HepG2 (cell line): ENCODE results near the gene KAZN. TPM values are rescaled to one million over a fixed set of nuclear protein-coding genes. Genes with fewer than 3 reads are reported as not detected.
A peak's percentile ranks its signal among the peaks of the same experiment; 100 is the strongest.

Experiments used
- FOXA3 ChIP-seq: IDR thresholded peaks from 2 replicates; pipeline ENCODE4 v1.6.1; 2016; ENCODE audit warnings: missing genetic modification reagents, missing compliant biosample characterization
- MYC ChIP-seq: sonication (generic); formaldehyde crosslinking; IDR thresholded peaks from 2 replicates; pipeline ENCODE4 v1.9.0; 2021; ENCODE audit warnings: missing genetic modification reagents, borderline replicate concordance
- RNF2 ChIP-seq: fragments of 450-650 bp; conservative IDR thresholded peaks from 2 replicates; pipeline ENCODE4 v1.6.1; 2016; ENCODE audit warnings: low read depth
- ZNF333 ChIP-seq: sonication (generic); formaldehyde crosslinking; IDR thresholded peaks from 2 replicates; pipeline ENCODE4 v1.4.0; 2020; ENCODE audit warnings: mild to moderate bottlenecking, missing genetic modification reagents, borderline replicate concordance
- ZNF646 ChIP-seq: sonication (generic); formaldehyde crosslinking; IDR thresholded peaks from 2 replicates; pipeline ENCODE4 v1.9.0; 2021; ENCODE audit warnings: mild to moderate bottlenecking, missing genetic modification reagents
- polyA plus RNA-seq, 8 experiments: library from polyadenylated mRNA; depleted of rRNA in 3 of 8; stranded (reverse) in 7 of 8; unstranded in 1 of 8; fragments of >200 nt; fragmentation: Illumina TruSeq in 4 of 8; extraction: Trizol in 4 of 8; gene quantifications; 2 replicates each; pipeline versions ENCODE4 v1.2.1 to v1.2.3, GENCODE V29; 2011 to 2016; ENCODE audit warnings: low read depth in 4 of 8, missing spikeins in 1 of 8, mixed read lengths in 1 of 8; ENCODE audit not compliant: insufficient read depth in 1 of 8
- total RNA-seq, 5 experiments: library from RNA; depleted of rRNA; stranded (reverse); fragments of >200 nt; fragmentation: Illumina TruSeq; extraction: Trizol; gene quantifications; 2 replicates each; pipeline ENCODE4 v1.2.3, GENCODE V29; 2016; ENCODE audit warnings: low read depth in 1 of 5
- TF ChIP-seq, protein P1 (sequence below): sonication (generic); formaldehyde crosslinking; IDR thresholded peaks from 2 replicates; pipeline ENCODE4 v1.4.0; 2020; ENCODE audit warnings: mild to moderate bottlenecking, missing genetic modification reagents
- TF ChIP-seq, protein P2 (sequence below): sonication (generic); formaldehyde crosslinking; IDR thresholded peaks from 2 replicates; pipeline ENCODE4 v1.4.0; 2020; ENCODE audit warnings: mild to moderate bottlenecking, missing genetic modification reagents

The KAZN gene
- total and polyA plus RNA-seq, 2 of the 13 experiments (the other 11 are each of a cell fraction or from before 2014, with no cell fraction given) = 10.4 to 13.5 TPM

- TF ChIP-seq, protein P1, sequence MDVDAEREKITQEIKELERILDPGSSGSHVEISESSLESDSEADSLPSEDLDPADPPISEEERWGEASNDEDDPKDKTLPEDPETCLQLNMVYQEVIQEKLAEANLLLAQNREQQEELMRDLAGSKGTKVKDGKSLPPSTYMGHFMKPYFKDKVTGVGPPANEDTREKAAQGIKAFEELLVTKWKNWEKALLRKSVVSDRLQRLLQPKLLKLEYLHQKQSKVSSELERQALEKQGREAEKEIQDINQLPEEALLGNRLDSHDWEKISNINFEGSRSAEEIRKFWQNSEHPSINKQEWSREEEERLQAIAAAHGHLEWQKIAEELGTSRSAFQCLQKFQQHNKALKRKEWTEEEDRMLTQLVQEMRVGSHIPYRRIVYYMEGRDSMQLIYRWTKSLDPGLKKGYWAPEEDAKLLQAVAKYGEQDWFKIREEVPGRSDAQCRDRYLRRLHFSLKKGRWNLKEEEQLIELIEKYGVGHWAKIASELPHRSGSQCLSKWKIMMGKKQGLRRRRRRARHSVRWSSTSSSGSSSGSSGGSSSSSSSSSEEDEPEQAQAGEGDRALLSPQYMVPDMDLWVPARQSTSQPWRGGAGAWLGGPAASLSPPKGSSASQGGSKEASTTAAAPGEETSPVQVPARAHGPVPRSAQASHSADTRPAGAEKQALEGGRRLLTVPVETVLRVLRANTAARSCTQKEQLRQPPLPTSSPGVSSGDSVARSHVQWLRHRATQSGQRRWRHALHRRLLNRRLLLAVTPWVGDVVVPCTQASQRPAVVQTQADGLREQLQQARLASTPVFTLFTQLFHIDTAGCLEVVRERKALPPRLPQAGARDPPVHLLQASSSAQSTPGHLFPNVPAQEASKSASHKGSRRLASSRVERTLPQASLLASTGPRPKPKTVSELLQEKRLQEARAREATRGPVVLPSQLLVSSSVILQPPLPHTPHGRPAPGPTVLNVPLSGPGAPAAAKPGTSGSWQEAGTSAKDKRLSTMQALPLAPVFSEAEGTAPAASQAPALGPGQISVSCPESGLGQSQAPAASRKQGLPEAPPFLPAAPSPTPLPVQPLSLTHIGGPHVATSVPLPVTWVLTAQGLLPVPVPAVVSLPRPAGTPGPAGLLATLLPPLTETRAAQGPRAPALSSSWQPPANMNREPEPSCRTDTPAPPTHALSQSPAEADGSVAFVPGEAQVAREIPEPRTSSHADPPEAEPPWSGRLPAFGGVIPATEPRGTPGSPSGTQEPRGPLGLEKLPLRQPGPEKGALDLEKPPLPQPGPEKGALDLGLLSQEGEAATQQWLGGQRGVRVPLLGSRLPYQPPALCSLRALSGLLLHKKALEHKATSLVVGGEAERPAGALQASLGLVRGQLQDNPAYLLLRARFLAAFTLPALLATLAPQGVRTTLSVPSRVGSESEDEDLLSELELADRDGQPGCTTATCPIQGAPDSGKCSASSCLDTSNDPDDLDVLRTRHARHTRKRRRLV (CRISPR knock-in tag) = no peak
- TF ChIP-seq RNF2 (no peak), FOXA3 (CRISPR knock-in tag) (no peak; the same call in 1 of the 2 replicates), ZNF333 (CRISPR knock-in tag) (no peak), ZNF646 (CRISPR knock-in tag) (peak; percentile 20; the same call in 1 of the 2 replicates), MYC (CRISPR knock-in tag) (0 out of 2 replicates have a peak, but pooled peaks have one; percentile 21)
- TF ChIP-seq, protein P2, sequence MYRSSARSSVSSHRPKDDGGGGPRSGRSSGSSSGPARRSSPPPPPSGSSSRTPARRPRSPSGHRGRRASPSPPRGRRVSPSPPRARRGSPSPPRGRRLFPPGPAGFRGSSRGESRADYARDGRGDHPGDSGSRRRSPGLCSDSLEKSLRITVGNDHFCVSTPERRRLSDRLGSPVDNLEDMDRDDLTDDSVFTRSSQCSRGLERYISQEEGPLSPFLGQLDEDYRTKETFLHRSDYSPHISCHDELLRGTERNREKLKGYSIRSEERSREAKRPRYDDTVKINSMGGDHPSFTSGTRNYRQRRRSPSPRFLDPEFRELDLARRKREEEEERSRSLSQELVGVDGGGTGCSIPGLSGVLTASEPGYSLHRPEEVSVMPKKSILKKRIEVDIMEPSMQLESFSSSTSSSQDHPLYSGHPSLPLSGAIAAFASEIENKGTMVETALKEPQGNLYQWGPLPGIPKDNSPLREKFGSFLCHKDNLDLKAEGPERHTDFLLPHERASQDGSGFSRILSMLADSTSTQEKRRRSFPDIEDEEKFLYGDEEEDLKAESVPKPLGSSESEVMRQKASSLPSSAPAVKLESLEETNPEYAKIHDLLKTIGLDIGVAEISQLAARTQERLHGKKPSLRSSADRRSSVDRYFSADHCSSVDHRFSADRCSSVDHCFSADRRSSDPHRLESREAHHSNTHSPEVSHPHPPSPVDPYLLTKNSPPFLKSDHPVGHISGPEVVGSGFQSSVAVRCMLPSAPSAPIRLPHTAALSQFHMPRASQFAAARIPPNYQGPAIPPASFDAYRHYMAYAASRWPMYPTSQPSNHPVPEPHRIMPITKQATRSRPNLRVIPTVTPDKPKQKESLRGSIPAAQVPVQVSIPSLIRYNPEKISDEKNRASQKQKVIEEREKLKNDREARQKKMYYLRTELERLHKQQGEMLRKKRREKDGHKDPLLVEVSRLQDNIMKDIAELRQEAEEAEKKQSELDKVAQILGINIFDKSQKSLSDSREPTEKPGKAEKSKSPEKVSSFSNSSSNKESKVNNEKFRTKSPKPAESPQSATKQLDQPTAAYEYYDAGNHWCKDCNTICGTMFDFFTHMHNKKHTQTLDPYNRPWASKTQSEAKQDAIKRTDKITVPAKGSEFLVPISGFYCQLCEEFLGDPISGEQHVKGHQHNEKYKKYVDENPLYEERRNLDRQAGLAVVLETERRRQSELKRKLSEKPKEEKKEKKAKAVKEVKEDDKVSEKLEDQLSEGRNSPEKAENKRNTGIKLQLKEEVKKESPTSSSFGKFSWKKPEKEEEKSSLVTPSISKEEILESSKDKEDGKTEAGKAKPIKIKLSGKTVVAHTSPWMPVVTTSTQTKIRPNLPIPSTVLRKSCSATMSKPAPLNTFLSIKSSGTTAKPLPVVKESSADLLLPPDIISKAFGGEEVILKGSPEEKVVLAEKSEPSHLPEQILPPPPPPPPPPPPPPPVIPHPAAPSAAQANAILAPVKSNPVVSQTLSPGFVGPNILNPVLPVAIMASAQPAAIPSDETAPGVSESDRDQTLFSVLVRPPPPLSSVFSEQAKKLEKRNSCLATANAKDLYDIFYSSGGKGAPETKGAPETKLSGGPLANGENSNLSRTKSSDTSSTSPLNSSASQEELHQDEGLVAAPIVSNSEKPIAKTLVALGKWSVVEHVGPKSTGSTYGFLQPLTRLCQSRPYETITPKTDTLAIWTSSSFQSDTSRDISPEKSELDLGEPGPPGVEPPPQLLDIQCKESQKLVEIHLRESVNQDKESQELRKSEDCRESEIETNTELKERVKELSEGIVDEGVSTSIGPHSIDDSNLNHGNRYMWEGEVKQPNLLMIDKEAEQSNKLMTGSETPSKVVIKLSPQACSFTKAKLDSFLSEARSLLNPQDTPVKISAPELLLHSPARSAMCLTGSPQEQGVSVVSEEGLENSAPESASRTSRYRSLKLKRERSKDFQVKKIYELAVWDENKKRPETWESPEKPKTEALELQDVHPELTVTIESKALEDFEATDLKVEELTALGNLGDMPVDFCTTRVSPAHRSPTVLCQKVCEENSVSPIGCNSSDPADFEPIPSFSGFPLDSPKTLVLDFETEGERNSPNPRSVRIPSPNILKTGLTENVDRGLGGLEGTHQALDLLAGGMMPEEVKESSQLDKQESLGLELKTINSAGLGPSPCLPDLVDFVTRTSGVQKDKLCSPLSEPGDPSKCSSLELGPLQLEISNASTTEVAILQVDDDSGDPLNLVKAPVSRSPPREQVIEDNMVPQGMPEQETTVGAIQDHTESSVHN (CRISPR knock-in tag) = no peak
These were observed 554.8 kb downstream of the KAZN start, which contains the start of gene TMEM51 (continued) for GRCh38 chr1:15153184-15153841.
